Measurements from ENCODE around the gene KCNG3.
"Not testable (repeated sequence)": the region's sequence is repeated elsewhere in the genome, so short reads cannot be mapped to it uniquely, and the experiment has no call there.

KCNG3 gene

DNA sequence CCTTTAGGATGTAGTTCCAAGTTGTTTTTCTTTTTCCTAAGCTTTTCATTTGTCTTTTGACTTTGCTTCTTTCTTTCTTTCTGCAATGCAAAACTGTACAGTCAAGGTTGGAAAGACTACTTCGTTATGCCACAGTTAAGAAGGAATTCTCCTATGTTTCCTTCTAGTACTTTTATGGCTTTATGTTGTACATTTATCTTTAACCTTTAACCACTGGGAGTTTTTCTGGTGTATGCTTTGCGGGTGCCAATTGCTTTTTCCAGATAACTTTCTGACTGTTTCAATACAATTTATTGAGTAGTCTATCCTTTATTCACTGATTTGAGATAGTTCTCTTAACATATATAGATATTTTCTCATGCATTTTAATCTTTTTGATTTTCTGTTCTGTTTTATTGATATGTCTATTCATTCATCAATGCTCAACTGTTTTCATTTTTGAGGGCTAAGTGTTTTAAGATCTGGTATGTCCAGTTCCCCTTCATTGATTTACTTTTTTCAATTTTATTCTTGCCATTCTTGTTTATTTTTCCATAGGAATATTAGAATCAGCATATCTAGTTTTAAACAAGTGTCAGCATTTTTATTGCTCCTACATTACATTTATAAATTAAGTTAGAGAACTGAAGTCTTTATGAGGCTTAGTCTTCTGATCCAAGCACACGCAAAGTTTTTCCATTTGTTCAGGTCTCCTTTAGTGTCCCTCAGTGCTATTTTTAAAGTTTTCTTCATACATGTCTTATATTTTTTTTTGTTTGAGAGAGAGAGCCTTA lies 82.9 kb downstream of the KCNG3 start:
- Histone ChIP-seq H3K9ac (ENCODE audit: low read length) (no peak overlapping the region), H3K9me3 (ENCODE audit: control insufficient read depth, low read length) (no peaks in the 10 kb centered on the region), H3K27me3 (ENCODE audit: control insufficient read depth, insufficient read depth, low read length) (peaks cover 2% of the 10 kb centered on the region), H3K36me3 (ENCODE audit: control insufficient read depth, insufficient read depth, low read length) (no peaks in the 10 kb centered on the region), H3K4me3 (ENCODE audit: low read length) (no peak overlapping the region), H3K4me1 (ENCODE audit: control insufficient read depth, insufficient read depth, low read length) (no peaks in the 10 kb centered on the region)

DNA sequence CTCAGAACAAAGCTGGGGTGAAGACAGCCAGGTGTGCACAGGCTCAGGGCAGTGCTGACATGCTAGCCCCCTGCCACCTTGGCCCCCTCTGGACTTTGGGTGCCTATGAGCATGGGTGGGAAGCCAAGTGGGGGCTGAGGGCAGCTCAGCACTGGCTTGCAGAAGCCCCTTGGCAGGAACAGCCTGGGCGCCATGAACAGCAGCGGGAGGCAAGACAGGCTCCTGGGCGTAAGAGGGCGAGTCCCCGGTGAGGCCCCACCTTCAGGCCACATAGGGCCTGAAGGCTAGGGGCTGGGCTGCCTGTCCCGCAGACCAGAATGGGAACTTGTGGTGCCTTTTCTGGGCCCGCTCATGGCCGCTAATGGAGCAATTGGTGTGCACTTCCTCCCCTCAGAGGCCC lies 85.8 kb downstream of the KCNG3 start:
- Histone ChIP-seq H3K9ac (ENCODE audit: low read length) (no peak overlapping the region), H3K27me3 (ENCODE audit: control insufficient read depth, insufficient read depth, low read length) (peaks cover 2% of the 10 kb centered on the region), H3K4me3 (ENCODE audit: low read length) (no peak overlapping the region), H3K4me1 (ENCODE audit: control insufficient read depth, insufficient read depth, low read length) (no peaks in the 10 kb centered on the region), H3K36me3 (ENCODE audit: control insufficient read depth, insufficient read depth, low read length) (no peaks in the 10 kb centered on the region), H3K9me3 (ENCODE audit: control insufficient read depth, low read length) (no peaks in the 10 kb centered on the region)

DNA sequence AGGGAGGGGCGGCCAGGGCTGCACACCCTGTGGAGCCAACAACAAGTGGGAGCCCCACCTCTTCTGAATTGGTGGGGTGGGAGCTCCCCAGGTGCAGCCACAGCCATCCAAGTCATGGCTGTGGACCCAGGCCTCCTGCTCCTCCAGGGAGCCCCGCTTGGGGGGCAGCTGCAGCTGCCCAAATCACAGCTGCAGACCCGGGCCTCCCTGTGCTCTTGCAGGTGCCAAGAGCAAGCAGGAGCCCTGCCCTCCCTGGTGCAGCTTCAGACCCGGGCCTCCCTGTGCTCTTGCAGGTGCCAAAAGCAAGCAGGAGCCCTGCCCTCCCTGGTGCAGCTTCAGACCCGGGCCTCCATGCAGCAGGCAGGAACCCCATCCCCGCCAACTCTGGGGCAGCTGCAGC lies 86.3 kb downstream of the KCNG3 start:
- no peaks in the 10 kb centered on the region for H3K4me1 ChIP-seq (ENCODE audit: control insufficient read depth, insufficient read depth, low read length)
- no peaks in the 10 kb centered on the region for H3K9me3 ChIP-seq (ENCODE audit: control insufficient read depth, low read length)
- no peak overlapping the region for H3K4me3 ChIP-seq (ENCODE audit: low read length)
- no peaks in the 10 kb centered on the region for H3K36me3 ChIP-seq (ENCODE audit: control insufficient read depth, insufficient read depth, low read length)
- H3K27me3 ChIP-seq (ENCODE audit: control insufficient read depth, insufficient read depth, low read length): peaks cover 2% of the 10 kb centered on the region
- H3K9ac ChIP-seq (ENCODE audit: low read length): no peak overlapping the region

DNA sequence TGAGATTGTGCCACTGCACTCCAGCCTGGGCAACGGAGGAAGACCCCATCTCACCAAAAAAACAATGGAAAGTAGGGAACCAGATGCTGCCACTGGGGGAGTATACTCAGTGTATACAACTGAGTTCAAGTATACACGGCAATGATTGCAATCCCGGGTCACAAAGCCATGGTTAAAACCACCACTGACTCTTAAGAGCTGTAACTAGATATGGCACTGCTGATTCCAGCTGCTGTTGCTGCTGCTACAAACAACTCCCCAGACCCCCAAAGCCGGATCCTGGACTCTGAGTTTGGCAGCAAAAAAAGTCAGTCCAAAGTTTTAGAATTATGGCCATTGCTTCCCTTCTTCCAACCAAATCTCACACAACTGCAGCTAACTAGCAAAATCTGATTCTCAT lies 89.1 kb downstream of the KCNG3 start:
- Histone ChIP-seq H3K9ac (ENCODE audit: low read length) (no peak overlapping the region), H3K9me3 (ENCODE audit: control insufficient read depth, low read length) (no peaks in the 10 kb centered on the region), H3K27me3 (ENCODE audit: control insufficient read depth, insufficient read depth, low read length) (peaks cover 6% of the 10 kb centered on the region), H3K4me3 (ENCODE audit: low read length) (no peak overlapping the region), H3K36me3 (ENCODE audit: control insufficient read depth, insufficient read depth, low read length) (no peaks in the 10 kb centered on the region), H3K4me1 (ENCODE audit: control insufficient read depth, insufficient read depth, low read length) (no peaks in the 10 kb centered on the region)

DNA sequence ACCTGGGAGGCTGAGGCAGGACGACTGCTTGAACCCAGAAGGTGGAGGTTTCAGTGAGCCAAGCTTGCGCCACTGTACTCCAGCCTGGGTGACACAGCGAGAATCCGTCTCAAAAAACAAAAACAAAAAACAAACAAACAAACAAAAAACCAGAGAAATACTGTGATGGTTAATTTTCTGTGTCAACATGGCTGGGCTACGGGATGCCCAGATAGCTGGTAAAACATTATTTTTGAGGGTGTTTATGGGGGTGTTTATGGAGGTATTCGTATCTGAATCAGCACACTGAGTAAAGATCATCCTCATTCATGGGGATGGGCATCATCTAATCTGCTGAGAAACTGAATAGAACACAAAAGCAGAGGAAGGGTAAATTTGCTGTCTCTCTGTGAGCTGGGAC lies 92.0 kb downstream of the KCNG3 start:
- peaks cover 5% of the 10 kb centered on the region for H3K27me3 ChIP-seq (ENCODE audit: control insufficient read depth, insufficient read depth, low read length)

DNA sequence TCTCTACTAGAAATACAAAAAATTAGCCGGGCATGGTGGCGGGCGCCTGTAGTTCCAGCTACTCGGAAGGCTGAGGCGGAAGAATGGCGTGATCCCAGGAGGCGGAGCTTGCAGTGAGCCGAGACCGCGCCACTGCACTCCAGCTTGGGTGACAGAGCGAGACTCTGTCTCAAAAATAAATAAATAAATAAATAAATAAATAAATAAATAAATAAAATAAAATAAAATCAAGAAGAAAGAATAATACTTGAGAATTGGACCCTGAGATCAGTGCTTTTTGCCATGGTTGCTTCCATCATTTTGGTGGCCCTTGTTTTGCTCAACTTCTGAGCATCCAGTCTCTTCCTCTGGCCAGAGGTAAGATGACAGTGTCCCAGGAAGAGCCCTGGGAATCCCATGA lies 95.7 kb downstream of the KCNG3 start:
- H3K27me3 ChIP-seq (ENCODE audit: control insufficient read depth, insufficient read depth, low read length); H3K36me3 ChIP-seq (ENCODE audit: control insufficient read depth, insufficient read depth, low read length); H3K4me3 ChIP-seq (ENCODE audit: low read length); H3K9ac ChIP-seq (ENCODE audit: low read length); H3K4me1 ChIP-seq (ENCODE audit: control insufficient read depth, insufficient read depth, low read length); H3K9me3 ChIP-seq (ENCODE audit: control insufficient read depth, low read length): not testable (repeated sequence)

More for the DNA sequence above, 92.0 kb downstream of the KCNG3 start:
- no peaks in the 10 kb centered on the region for H3K4me1 ChIP-seq (ENCODE audit: control insufficient read depth, insufficient read depth, low read length)
- no peak overlapping the region for H3K9ac ChIP-seq (ENCODE audit: low read length)
- no peaks in the 10 kb centered on the region for H3K36me3 ChIP-seq (ENCODE audit: control insufficient read depth, insufficient read depth, low read length)
- H3K9me3 ChIP-seq (ENCODE audit: control insufficient read depth, low read length): no peaks in the 10 kb centered on the region
- no peak overlapping the region for H3K4me3 ChIP-seq (ENCODE audit: low read length)

DNA sequence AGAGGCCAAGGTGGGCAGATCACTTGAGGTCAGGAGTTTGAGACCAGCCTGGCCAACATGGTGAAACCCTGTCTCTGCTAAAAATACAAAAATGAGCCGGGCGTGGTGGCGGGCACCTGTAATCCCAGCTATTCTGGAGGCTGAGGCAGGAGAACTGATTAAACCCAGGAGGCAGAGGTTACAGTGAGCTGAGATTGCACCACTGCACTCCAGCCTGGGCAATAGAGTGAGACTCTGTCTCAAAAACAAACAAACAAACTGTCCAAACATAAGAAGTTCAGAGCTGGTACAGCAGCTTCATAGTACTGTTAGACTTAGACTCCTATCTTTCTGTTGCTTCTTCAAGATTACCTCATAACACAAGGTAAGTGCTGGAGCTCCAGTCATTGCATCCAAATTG lies 100.5 kb downstream of the KCNG3 start:
- not testable (repeated sequence) for H3K4me3 ChIP-seq (ENCODE audit: low read length); H3K9ac ChIP-seq (ENCODE audit: low read length); H3K36me3 ChIP-seq (ENCODE audit: control insufficient read depth, insufficient read depth, low read length); H3K9me3 ChIP-seq (ENCODE audit: control insufficient read depth, low read length); H3K4me1 ChIP-seq (ENCODE audit: control insufficient read depth, insufficient read depth, low read length); H3K27me3 ChIP-seq (ENCODE audit: control insufficient read depth, insufficient read depth, low read length)

DNA sequence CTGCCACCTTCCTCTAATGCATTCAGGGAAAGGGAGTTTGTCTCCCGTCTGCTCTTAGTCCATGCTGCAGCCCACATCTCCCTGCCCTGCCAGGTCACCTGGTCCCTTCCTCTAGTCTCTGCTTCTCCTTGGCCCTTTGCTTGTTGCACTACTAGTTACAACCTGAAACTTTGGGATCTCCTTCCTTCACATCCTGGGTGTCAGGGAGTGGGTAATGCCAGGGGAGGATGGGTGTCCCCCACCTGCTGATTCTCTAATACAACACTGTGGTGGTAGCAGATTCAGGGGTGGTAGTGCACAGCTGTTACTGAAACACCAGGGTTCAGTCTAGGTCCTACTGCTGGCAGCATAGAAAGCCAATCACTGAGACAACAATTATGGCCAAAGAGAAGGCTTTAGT lies 101.6 kb downstream of the KCNG3 start:
- Histone ChIP-seq H3K4me1 (ENCODE audit: control insufficient read depth, insufficient read depth, low read length) (no peaks in the 10 kb centered on the region), H3K27me3 (ENCODE audit: control insufficient read depth, insufficient read depth, low read length) (no peaks in the 10 kb centered on the region), H3K9me3 (ENCODE audit: control insufficient read depth, low read length) (no peaks in the 10 kb centered on the region), H3K9ac (ENCODE audit: low read length) (no peak overlapping the region), H3K4me3 (ENCODE audit: low read length) (no peak overlapping the region), H3K36me3 (ENCODE audit: control insufficient read depth, insufficient read depth, low read length) (no peaks in the 10 kb centered on the region)
